HTR-8/SVneo (cell line): ENCODE results near the gene ZNF532.
"Not testable (repeated sequence)": the region's sequence is repeated elsewhere in the genome, so short reads cannot be mapped to it uniquely, and the experiment has no call there.

Source experiments
- DNase-seq: peaks from one replicate; pipeline ENCODE4 v3.0.0; 2011; ENCODE audit warnings: low spot score, mixed read lengths; ENCODE audit not compliant: insufficient read length
- FAIRE-seq: peaks from 2 replicates; lab custom pipeline; 2011; peaks lifted over from hg19 to GRCh38; lab: Jason Lieb, UNC

The ZNF532 gene

GRCh38 chr18:58848685-58849084 is 16.0 kb upstream of the ZNF532 start:
- FAIRE-seq (peak; percentile 82), DNase-seq (peak; percentile 62)

- DNase-seq = no peak
- no peak for FAIRE-seq
Observed at GRCh38 chr18:58850786-58851469, 13.7 kb upstream of the ZNF532 start.

GRCh38 chr18:58851856-58852255 is 12.8 kb upstream of the ZNF532 start:
- FAIRE-seq = no peak
- no peak for DNase-seq

GRCh38 chr18:58852629-58853028 is 12.0 kb upstream of the ZNF532 start:
- DNase-seq (no peak), FAIRE-seq (no peak)

- DNase-seq (no peak), FAIRE-seq (no peak)
Observed at GRCh38 chr18:58853561-58853960, 11.1 kb upstream of the ZNF532 start.

- DNase-seq, FAIRE-seq: not testable (repeated sequence)
Observed at GRCh38 chr18:58855521-58855920, 9.2 kb upstream of the ZNF532 start.

- DNase-seq (no peak), FAIRE-seq (no peak)
Observed at GRCh38 chr18:58856881-58857280, 7.8 kb upstream of the ZNF532 start.

- no peak for FAIRE-seq
- no peak for DNase-seq
Observed at GRCh38 chr18:58858591-58859468, 5.8 kb upstream of the ZNF532 start.

GRCh38 chr18:58859907-58860306 is 4.8 kb upstream of the ZNF532 start:
- FAIRE-seq (no peak), DNase-seq (no peak)

- FAIRE-seq (no peak), DNase-seq (no peak)
Observed at GRCh38 chr18:58860747-58861231, 3.9 kb upstream of the ZNF532 start.

GRCh38 chr18:58861353-58861752 is 3.3 kb upstream of the ZNF532 start:
- FAIRE-seq (no peak), DNase-seq (no peak)

GRCh38 chr18:58861861-58862301 is 2.8 kb upstream of the ZNF532 start:
- no peak for FAIRE-seq

GRCh38 chr18:58862356-58862755 is 2.3 kb upstream of the ZNF532 start:
- DNase-seq (no peak), FAIRE-seq (peak; percentile 31)

More at GRCh38 chr18:58861861-58862301, 2.8 kb upstream of the ZNF532 start:
- no peak for DNase-seq

GRCh38 chr18:58862851-58863538 is 1.7 kb upstream of the ZNF532 start:
- no peak for DNase-seq
- FAIRE-seq = no peak

- FAIRE-seq = no peak
- peak; percentile 19 for DNase-seq
Observed at GRCh38 chr18:58863539-58864145, 1.0 kb upstream of the ZNF532 start.

GRCh38 chr18:58865033-58865590 is 435 bp downstream of the ZNF532 start:
- FAIRE-seq (no peak), DNase-seq (no peak)

- DNase-seq (no peak), FAIRE-seq (no peak)
Observed at GRCh38 chr18:58865701-58866065, 1.0 kb downstream of the ZNF532 start.

- FAIRE-seq = no peak
Observed at GRCh38 chr18:58866066-58866772, 1.5 kb downstream of the ZNF532 start.

GRCh38 chr18:58866773-58867150 is 2.1 kb downstream of the ZNF532 start:
- no peak for FAIRE-seq
- no peak for DNase-seq

More at GRCh38 chr18:58866066-58866772, 1.5 kb downstream of the ZNF532 start:
- no peak for DNase-seq
